Mucosa of descending colon (tissue), 3 donors: ENCODE measurements around the gene LOXHD1. TPM values are rescaled to one million over a fixed set of nuclear protein-coding genes. Genes with fewer than 3 reads are reported as not detected.

Experiments
- ATAC-seq: fragments of 200-7000 bp; cut with Tn5 transposase; one replicate; pipeline ENCODE4 v1.9.1; 2020; ENCODE audit warnings: mild to moderate bottlenecking, moderate library complexity
- DNase-seq, 3 donors: peaks; one replicate each; pipeline ENCODE4 v3.0.0-alpha.2; 2020
- H3K36me3 ChIP-seq: fragments of 200-600 bp; one replicate; pipeline ENCODE4 v1.8.0; 2021; ENCODE audit warnings: low read depth, mild to moderate bottlenecking
- H3K4me1 ChIP-seq: fragments of 200-600 bp; one replicate; pipeline ENCODE4 v1.8.0; 2021; ENCODE audit warnings: low read depth, mild to moderate bottlenecking
- H3K4me3 ChIP-seq: fragments of 200-600 bp; one replicate; pipeline ENCODE4 v1.8.0; 2021; ENCODE audit warnings: mild to moderate bottlenecking
- H3K9me3 ChIP-seq: fragments of 200-600 bp; one replicate; pipeline ENCODE4 v1.8.0; 2021; ENCODE audit warnings: mild to moderate bottlenecking
- CTCF ChIP-seq: fragments of 200-600 bp; IDR thresholded peaks from one replicate; pipeline ENCODE4 v1.8.0; 2022; ENCODE audit warnings: antibody characterized with exemption, mild to moderate bottlenecking
- intact Hi-C, 2 donors: fragments of 100-400 bp; cut with DNase I in 1 of 2; cut with micrococcal nuclease in 1 of 2; formaldehyde crosslinking; loops; one replicate each; pipeline versions ENCODE4 v1.11.0 to v1.11.1; 2022; cut with DNase I, micrococcal nuclease
- total RNA-seq, 3 donors: library from RNA; stranded (reverse); fragmentation: NEBNext Ultra II Directional in 2 of 3; extraction: Animal tissue kit (Norgen Biotek cat#: 25700) in 2 of 3; gene quantifications; one replicate each; pipeline versions ENCODE4 v1.2.1 to v1.2.4, GENCODE V29; 2021 to 2023
- donor health status: DM: no; HTN: no; CAD: no; lungs with moderate emphysema.
- donor health status: DM: no; HTN: no; CAD: no.
- donor health status: DM: no; HTN: yes; CAD: no.

The LOXHD1 gene
- total RNA-seq, 3 donors from 2014 or later = 0.06 TPM; not detected in 2

GRCh38 chr18:46562674-46563192 is 94.3 kb downstream of the LOXHD1 start:
- intact Hi-C loops = no loop called here
- no peak overlapping the region for H3K4me3 ChIP-seq
- no peaks in the 10 kb centered on the region for H3K9me3 ChIP-seq
- no peaks in the 10 kb centered on the region for H3K36me3 ChIP-seq
- no peak for ATAC-seq
- no peak for TF ChIP-seq CTCF
- no peaks in the 10 kb centered on the region for H3K4me1 ChIP-seq
- no peak for DNase-seq

GRCh38 chr18:46560671-46561045 is 96.4 kb downstream of the LOXHD1 start:
- TF ChIP-seq CTCF = no peak
- intact Hi-C loops = no loop called here
- no peak for DNase-seq

GRCh38 chr18:46559946-46560670 is 96.9 kb downstream of the LOXHD1 start:
- no peaks in the 10 kb centered on the region for H3K4me1 ChIP-seq
- no peak for TF ChIP-seq CTCF
- no peaks in the 10 kb centered on the region for H3K9me3 ChIP-seq
- H3K36me3 ChIP-seq = no peaks in the 10 kb centered on the region
- DNase-seq = no peak
- no peak overlapping the region for H3K4me3 ChIP-seq
- intact Hi-C loops = no loop called here
- no peak for ATAC-seq

More at GRCh38 chr18:46560671-46561045, 96.4 kb downstream of the LOXHD1 start:
- no peaks in the 10 kb centered on the region for H3K36me3 ChIP-seq
- no peak overlapping the region for H3K4me3 ChIP-seq
- ATAC-seq = no peak
- no peaks in the 10 kb centered on the region for H3K9me3 ChIP-seq
- no peaks in the 10 kb centered on the region for H3K4me1 ChIP-seq

GRCh38 chr18:46559296-46559695 is 97.7 kb downstream of the LOXHD1 start:
- DNase-seq (no peak), ATAC-seq (no peak)
- intact Hi-C loops = no loop called here
- no peak for TF ChIP-seq CTCF
- Histone ChIP-seq H3K9me3 (no peaks in the 10 kb centered on the region), H3K36me3 (no peaks in the 10 kb centered on the region), H3K4me1 (no peaks in the 10 kb centered on the region), H3K4me3 (no peak overlapping the region)

- Histone ChIP-seq H3K4me1 (no peaks in the 10 kb centered on the region), H3K36me3 (no peaks in the 10 kb centered on the region), H3K9me3 (no peaks in the 10 kb centered on the region), H3K4me3 (no peak overlapping the region)
- ATAC-seq = no peak
- TF ChIP-seq CTCF = no peak
- intact Hi-C loops = no loop called here
- no peak for DNase-seq
Observed at GRCh38 chr18:46556590-46557206, 100.3 kb downstream of the LOXHD1 start.
